ENCODE measurements around the gene PDLIM1.

GRCh38 chr10:95264227-95265051 is 26.4 kb downstream of the PDLIM1 start:
- TF ChIP-seq, protein P1, sequence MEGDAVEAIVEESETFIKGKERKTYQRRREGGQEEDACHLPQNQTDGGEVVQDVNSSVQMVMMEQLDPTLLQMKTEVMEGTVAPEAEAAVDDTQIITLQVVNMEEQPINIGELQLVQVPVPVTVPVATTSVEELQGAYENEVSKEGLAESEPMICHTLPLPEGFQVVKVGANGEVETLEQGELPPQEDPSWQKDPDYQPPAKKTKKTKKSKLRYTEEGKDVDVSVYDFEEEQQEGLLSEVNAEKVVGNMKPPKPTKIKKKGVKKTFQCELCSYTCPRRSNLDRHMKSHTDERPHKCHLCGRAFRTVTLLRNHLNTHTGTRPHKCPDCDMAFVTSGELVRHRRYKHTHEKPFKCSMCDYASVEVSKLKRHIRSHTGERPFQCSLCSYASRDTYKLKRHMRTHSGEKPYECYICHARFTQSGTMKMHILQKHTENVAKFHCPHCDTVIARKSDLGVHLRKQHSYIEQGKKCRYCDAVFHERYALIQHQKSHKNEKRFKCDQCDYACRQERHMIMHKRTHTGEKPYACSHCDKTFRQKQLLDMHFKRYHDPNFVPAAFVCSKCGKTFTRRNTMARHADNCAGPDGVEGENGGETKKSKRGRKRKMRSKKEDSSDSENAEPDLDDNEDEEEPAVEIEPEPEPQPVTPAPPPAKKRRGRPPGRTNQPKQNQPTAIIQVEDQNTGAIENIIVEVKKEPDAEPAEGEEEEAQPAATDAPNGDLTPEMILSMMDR (IDR thresholded peaks at IDR 0.05) = no peak
- no peak for TF ChIP-seq POLR2A (IDR thresholded peaks at IDR 0.05)
